Keratinocyte (primary cell): ENCODE data around the gene UGT1A8. TPM values are rescaled to one million over a fixed set of nuclear protein-coding genes. Genes with fewer than 3 reads are reported as not detected.
"Not testable (repeated sequence)": the region's sequence is repeated elsewhere in the genome, so short reads cannot be mapped to it uniquely, and the experiment has no call there.

ENCODE experiments used
- DNase-seq: peaks from one replicate; pipeline ENCODE4 v3.0.0-alpha.2; 2011; ENCODE audit warnings: low read depth, missing footprints, low spot score
- FAIRE-seq: peaks from 2 replicates; lab custom pipeline; 2011; peaks lifted over from hg19 to GRCh38; lab: Jason Lieb, UNC
- H2AFZ ChIP-seq: 2 replicates; pipeline ENCODE4 v1.6.0; 2012; ENCODE audit warnings: low read length, control low read depth, inconsistent platforms; ENCODE audit not compliant: control insufficient read depth
- H3K27ac ChIP-seq: 2 replicates; pipeline ENCODE4 v1.5.1; 2011; ENCODE audit warnings: low read length; ENCODE audit not compliant: control insufficient read depth, insufficient read depth
- H3K27me3 ChIP-seq: 3 replicates; pipeline ENCODE4 v1.6.0; 2011; ENCODE audit warnings: low read length; ENCODE audit not compliant: control insufficient read depth, insufficient read depth; ENCODE audit errors: extremely low read depth
- H3K36me3 ChIP-seq, 2 experiments: 2 replicates in 1 of 2; 3 replicates in 1 of 2; pipeline ENCODE4 v1.5.1; 2011; ENCODE audit warnings: low read length in 2 of 2, mild to moderate bottlenecking in 1 of 2; ENCODE audit not compliant: control insufficient read depth in 2 of 2, insufficient read depth in 2 of 2; ENCODE audit errors: extremely low read depth in 1 of 2
- H3K4me1 ChIP-seq: 3 replicates; pipeline ENCODE4 v1.5.1; 2011; ENCODE audit warnings: low read length; ENCODE audit not compliant: control insufficient read depth, insufficient read depth; ENCODE audit errors: extremely low read depth
- H3K4me2 ChIP-seq: 3 replicates; pipeline ENCODE4 v1.6.0; 2011; ENCODE audit warnings: low read depth, low read length; ENCODE audit not compliant: control insufficient read depth, insufficient read depth; ENCODE audit errors: extremely low read depth
- H3K4me3 ChIP-seq, 3 experiments: fragments of 200-600 bp in 1 of 3; sonication (generic) in 1 of 3; 2 replicates in 2 of 3; 3 replicates in 1 of 3; pipeline ENCODE4 v1.5.1; 2011 to 2016; ENCODE audit warnings: low read length in 3 of 3, mild to moderate bottlenecking in 3 of 3, control low read depth in 2 of 3, inconsistent platforms in 1 of 3, low read depth in 1 of 3, mixed read lengths in 1 of 3, mixed run types in 1 of 3, moderate library complexity in 1 of 3; ENCODE audit not compliant: control insufficient read depth in 2 of 3, insufficient read depth in 2 of 3; ENCODE audit errors: extremely low read depth in 1 of 3
- H3K79me2 ChIP-seq: 2 replicates; pipeline ENCODE4 v1.6.0; 2012; ENCODE audit warnings: low read length; ENCODE audit not compliant: control insufficient read depth, insufficient read depth
- H3K9ac ChIP-seq: 3 replicates; pipeline ENCODE4 v1.6.0; 2011; ENCODE audit warnings: low read length; ENCODE audit not compliant: control insufficient read depth, insufficient read depth; ENCODE audit errors: extremely low read depth
- H3K9me1 ChIP-seq: 3 replicates; pipeline ENCODE4 v1.6.0; 2011; ENCODE audit warnings: low read length; ENCODE audit not compliant: control insufficient read depth, insufficient read depth; ENCODE audit errors: extremely low read depth
- H3K9me3 ChIP-seq: 2 replicates; pipeline ENCODE4 v1.5.1; 2012; ENCODE audit warnings: low read depth, low read length; ENCODE audit not compliant: control insufficient read depth
- H4K20me1 ChIP-seq: 3 replicates; pipeline ENCODE4 v1.6.0; 2011; ENCODE audit warnings: low read length; ENCODE audit not compliant: control insufficient read depth, insufficient read depth; ENCODE audit errors: extremely low read depth
- CTCF ChIP-seq, 3 experiments: IDR thresholded peaks in 1 of 3; conservative IDR thresholded peaks in 1 of 3; optimal IDR thresholded peaks in 1 of 3; 2 replicates in 2 of 3; 3 replicates in 1 of 3; pipeline versions ENCODE3 to v1.5.1; 2011; ENCODE audit warnings: low read length in 3 of 3, mild to moderate bottlenecking in 3 of 3, moderate library complexity in 2 of 3, control low read depth in 1 of 3, inconsistent platforms in 1 of 3; ENCODE audit not compliant: insufficient read depth in 2 of 3; ENCODE audit errors: extremely low read depth in 1 of 3
- EZH2 ChIP-seq: IDR thresholded peaks from one replicate; pipeline ENCODE4 v1.6.1; 2012; ENCODE audit warnings: inconsistent platforms, mild to moderate bottlenecking, low read length, moderate library complexity
- dilution Hi-C: fragments of 300-500 bp; cut with MboI; formaldehyde crosslinking; loops from one replicate; pipeline ENCODE4 v1.7.0; 2020; ENCODE audit warnings: low sequenced_read_pairs; ENCODE audit not compliant: extremely low pct_ligation_motif_present
- polyA plus RNA-seq, 5 experiments: library from polyadenylated mRNA; depleted of rRNA in 3 of 5; stranded (reverse) in 3 of 5; stranded (forward) in 1 of 5; unstranded in 1 of 5; fragments of >200 nt; gene quantifications; 1 replicate in 1 of 5; 2 replicates in 3 of 5; 3 replicates in 1 of 5; pipeline versions ENCODE4 v1.2.1 to v1.2.3, GENCODE V29; 2011 to 2012; ENCODE audit warnings: missing spikeins in 2 of 5, low read depth in 1 of 5, low replicate concordance in 1 of 5

The UGT1A8 gene
- polyA plus RNA-seq, 1 donor (not counting 4 experiments of a cell fraction or from before 2014, with no cell fraction given) = 0.64 TPM

- no peak overlapping the region for H3K4me2 ChIP-seq
- H3K9me1 ChIP-seq = no peaks in the 10 kb centered on the region
- dilution Hi-C loops = no loop called here
- no peaks in the 10 kb centered on the region for H3K9me3 ChIP-seq
- H4K20me1 ChIP-seq = no peaks in the 10 kb centered on the region
- H2AFZ ChIP-seq = no peak overlapping the region
- DNase-seq (no peak), FAIRE-seq (no peak)
- no peak overlapping the region for H3K27ac ChIP-seq
- H3K79me2 ChIP-seq = no peaks in the 10 kb centered on the region
- H3K36me3 ChIP-seq = no peaks in the 10 kb centered on the region
- TF ChIP-seq CTCF (optimal IDR thresholded peaks at IDR 0.05 in 1 of 3, IDR thresholded peaks at IDR 0.05 in 1 of 3, conservative IDR thresholded peaks at IDR 0.05 in 1 of 3; ENCODE audit: extremely low read depth in 1 of 3, insufficient read depth in 2 of 3, low read length in 3 of 3) (no peak), EZH2 (no peak)
- H3K27me3 ChIP-seq = no peaks in the 10 kb centered on the region
- H3K4me1 ChIP-seq = no peaks in the 10 kb centered on the region
- H3K4me3 ChIP-seq = no peak overlapping the region
- H3K9ac ChIP-seq = no peak overlapping the region
Measured at GRCh38 chr2:233584210-233584609, 33.2 kb upstream of the UGT1A8 start.

- FAIRE-seq = no peak
Measured at GRCh38 chr2:233588400-233588799, 29.0 kb upstream of the UGT1A8 start.

GRCh38 chr2:233592706-233593105 is 24.7 kb upstream of the UGT1A8 start:
- dilution Hi-C loops, H3K27ac ChIP-seq, H3K9ac ChIP-seq, H2AFZ ChIP-seq, DNase-seq, H3K4me2 ChIP-seq, H3K36me3 ChIP-seq, H3K9me3 ChIP-seq, H4K20me1 ChIP-seq, H3K79me2 ChIP-seq, H3K9me1 ChIP-seq, H3K4me3 ChIP-seq, H3K27me3 ChIP-seq, H3K4me1 ChIP-seq: not testable (repeated sequence)
- FAIRE-seq = peak; percentile 49

More at GRCh38 chr2:233588400-233588799, 29.0 kb upstream of the UGT1A8 start:
- TF ChIP-seq CTCF (optimal IDR thresholded peaks at IDR 0.05 in 1 of 3, IDR thresholded peaks at IDR 0.05 in 1 of 3, conservative IDR thresholded peaks at IDR 0.05 in 1 of 3; ENCODE audit: extremely low read depth in 1 of 3, insufficient read depth in 2 of 3, low read length in 3 of 3) (no peak), EZH2 (no peak)
- no peak overlapping the region for H3K4me3 ChIP-seq
- no peaks in the 10 kb centered on the region for H4K20me1 ChIP-seq
- H3K9me3 ChIP-seq = no peaks in the 10 kb centered on the region
- no peak overlapping the region for H3K27ac ChIP-seq
- H3K9ac ChIP-seq = no peak overlapping the region
- no peaks in the 10 kb centered on the region for H3K9me1 ChIP-seq
- dilution Hi-C loops = no loop called here
- no peak overlapping the region for H3K4me2 ChIP-seq
- no peak for DNase-seq
- no peak overlapping the region for H2AFZ ChIP-seq
- H3K79me2 ChIP-seq = no peaks in the 10 kb centered on the region
- H3K4me1 ChIP-seq = no peaks in the 10 kb centered on the region
- H3K27me3 ChIP-seq = no peaks in the 10 kb centered on the region
- H3K36me3 ChIP-seq = no peaks in the 10 kb centered on the region
